K562 (cell line): ENCODE measurements around the gene SLC28A1. TPM values are rescaled to one million over a fixed set of nuclear protein-coding genes. Genes with fewer than 3 reads are reported as not detected.

Experiments used
- ARID1B ChIP-seq: fragments of 450-650 bp; IDR thresholded peaks from 2 replicates; pipeline ENCODE4 v1.6.1; 2016; ENCODE audit warnings: antibody characterized with exemption, mild to moderate bottlenecking, inconsistent platforms
- ATF1 ChIP-seq, 2 experiments: fragments of 450-650 bp in 1 of 2; IDR thresholded peaks; 2 replicates each; pipeline ENCODE4 v1.6.1; 2016; ENCODE audit warnings: missing compliant biosample characterization in 1 of 2, missing genetic modification characterization in 1 of 2
- ATF3 ChIP-seq, 2 experiments: fragments of 450-650 bp in 1 of 2; sonication (generic) in 1 of 2; formaldehyde crosslinking in 1 of 2; IDR thresholded peaks in 1 of 2; conservative IDR thresholded peaks in 1 of 2; 2 replicates each; pipeline versions ENCODE4 v1.6.1 to v1.8.1; 2016 to 2023; ENCODE audit warnings: mild to moderate bottlenecking in 2 of 2, moderate library complexity in 2 of 2, inconsistent platforms in 1 of 2, missing genetic modification reagents in 1 of 2
- BRF1 ChIP-seq: IDR thresholded peaks from 3 replicates; pipeline ENCODE4 v1.6.1; 2011; ENCODE audit warnings: borderline replicate concordance, mild to moderate bottlenecking; ENCODE audit not compliant: insufficient read length; ENCODE audit errors: extremely low read depth
- CLOCK ChIP-seq: fragments of 250-450 bp; sonication (Bioruptor Pico); IDR thresholded peaks from 2 replicates; pipeline ENCODE4 v1.4.0; 2020; ENCODE audit warnings: mild to moderate bottlenecking, moderate library complexity, borderline replicate concordance
- CSDE1 ChIP-seq, 2 experiments: fragments of 450-650 bp; IDR thresholded peaks; 2 replicates each; pipeline ENCODE4 v1.6.1; 2016; ENCODE audit warnings: mild to moderate bottlenecking in 1 of 2
- HMGN3 ChIP-seq: IDR thresholded peaks from 2 replicates; pipeline ENCODE4 v1.6.1; 2011; ENCODE audit warnings: borderline replicate concordance, low read depth, mild to moderate bottlenecking, mixed read lengths, low read length; ENCODE audit not compliant: insufficient read length; ENCODE audit errors: extremely low read depth
- KAT2B ChIP-seq: IDR thresholded peaks from one replicate; pipeline ENCODE4 v1.6.1; 2012; ENCODE audit warnings: low read depth, mild to moderate bottlenecking, control low read depth, inconsistent platforms, low read length, moderate library complexity
- MEF2D ChIP-seq: conservative IDR thresholded peaks from 2 replicates; pipeline ENCODE4 v1.6.1; 2016; ENCODE audit warnings: low read depth, missing genetic modification characterization, missing compliant biosample characterization
- NCOR1 ChIP-seq: fragments of 450-650 bp; IDR thresholded peaks from 2 replicates; pipeline ENCODE4 v1.6.1; 2016; ENCODE audit warnings: mild to moderate bottlenecking, moderate library complexity
- NFIC ChIP-seq: fragments of 450-650 bp; IDR thresholded peaks from 2 replicates; pipeline ENCODE4 v1.6.1; 2017; ENCODE audit warnings: mild to moderate bottlenecking, inconsistent platforms
- NR2F6 ChIP-seq: fragments of 450-650 bp; formaldehyde crosslinking; IDR thresholded peaks from 2 replicates; pipeline ENCODE4 v1.4.0; 2020; ENCODE audit warnings: mild to moderate bottlenecking
- PHB2 ChIP-seq: fragments of 450-650 bp; IDR thresholded peaks from 2 replicates; pipeline ENCODE4 v1.6.1; 2017; ENCODE audit warnings: low read depth
- PHF20 ChIP-seq: fragments of 450-650 bp; IDR thresholded peaks from 2 replicates; pipeline ENCODE4 v1.6.1; 2018; ENCODE audit not compliant: partially characterized antibody
- PPARD ChIP-seq: fragments of 250-450 bp; sonication (Bioruptor Pico); IDR thresholded peaks from 2 replicates; pipeline ENCODE4 v1.8.0; 2022; ENCODE audit warnings: inconsistent platforms, mild to moderate bottlenecking, moderate library complexity
- TAF1 ChIP-seq: IDR thresholded peaks from 2 replicates; pipeline ENCODE4 v1.6.1; 2011; ENCODE audit warnings: mild to moderate bottlenecking, low read length, moderate library complexity; ENCODE audit not compliant: insufficient read depth, control insufficient read depth, severe bottlenecking; ENCODE audit errors: extremely low read depth
- ZNF175 ChIP-seq: fragments of 200-800 bp; sonication (Bioruptor generic); IDR thresholded peaks from 2 replicates; pipeline ENCODE4 v1.6.1; 2016; ENCODE audit warnings: low read depth, mild to moderate bottlenecking, missing genetic modification characterization, missing compliant biosample characterization
- ZNF398 ChIP-seq: fragments of 250-450 bp; sonication (Bioruptor Pico); IDR thresholded peaks from 2 replicates; pipeline ENCODE4 v1.8.0; 2021; ENCODE audit warnings: moderate library complexity, mild to moderate bottlenecking, inconsistent platforms
- ZNF696 ChIP-seq: fragments of 250-450 bp; sonication (Bioruptor Pico); conservative IDR thresholded peaks from 2 replicates; pipeline ENCODE4 v1.4.0; 2020; ENCODE audit warnings: mild to moderate bottlenecking, moderate library complexity
- ZNF764 ChIP-seq: fragments of 250-450 bp; sonication (Bioruptor Pico); IDR thresholded peaks from 2 replicates; pipeline ENCODE4 v1.4.0; 2020; ENCODE audit warnings: low read depth, mild to moderate bottlenecking, moderate library complexity
- polyA plus RNA-seq, 8 experiments: library from polyadenylated mRNA; depleted of rRNA in 4 of 8; stranded (reverse) in 5 of 8; unstranded in 3 of 8; fragments of >200 nt; fragmentation: Nextera tagmentation in 2 of 8; fragmentation: Illumina TruSeq in 1 of 8; extraction: Ambion mirVana in 2 of 8; extraction: Trizol in 1 of 8; gene quantifications; 2 replicates each; pipeline versions ENCODE4 v1.2.1 to v1.2.3, GENCODE V29; 2011 to 2014; ENCODE audit warnings: inconsistent platforms in 1 of 8, missing spikeins in 1 of 8
- total RNA-seq, 7 experiments: library from RNA; depleted of rRNA in 6 of 7; stranded (reverse); fragments of >200 nt in 6 of 7; fragmentation: Illumina TruSeq in 2 of 7; extraction: Trizol in 2 of 7; gene quantifications; 2 replicates each; pipeline versions ENCODE4 v1.2.1 to v1.2.3, GENCODE V29; 2011 to 2021; ENCODE audit warnings: low replicate concordance in 1 of 7

Gene SLC28A1
- total and polyA plus RNA-seq, 9 of the 15 experiments (the other 6 are each of a cell fraction or from before 2014, with no cell fraction given) = 0.04 TPM; not detected in 8

DNA sequence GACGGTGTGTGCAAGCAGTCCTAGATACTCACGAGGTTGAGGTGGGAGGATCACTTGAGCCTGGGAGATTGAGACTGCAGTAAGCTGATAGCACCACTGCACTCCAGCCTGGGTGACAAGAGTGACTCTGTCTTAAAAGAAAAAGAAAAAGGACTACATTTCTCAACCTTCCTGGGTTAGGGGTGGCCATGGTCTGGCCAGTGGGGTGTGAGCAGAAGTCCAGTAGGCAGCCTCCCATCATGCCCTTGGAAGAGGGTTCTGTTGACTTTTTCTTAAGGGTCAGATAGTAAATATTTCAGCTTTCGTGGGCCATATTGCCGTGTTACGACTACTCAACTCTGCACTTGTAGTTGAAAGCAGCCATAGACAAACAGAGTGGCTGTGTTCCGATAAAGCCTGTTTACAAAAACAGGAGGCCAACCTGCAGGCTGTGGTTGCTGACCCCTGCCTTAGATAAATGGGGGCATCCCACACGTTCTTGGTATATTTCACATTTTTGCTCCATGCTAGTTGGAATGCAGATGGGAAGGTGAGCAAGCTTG, 66.2 kb downstream of the SLC28A1 start (continued):
- TF ChIP-seq PHF20 (no peak), BRF1 (no peak), ZNF175 (CRISPR knock-in tag) (no peak), PPARD (no peak), NFIC (peak; percentile 74), ZNF696 (no peak), PHB2 (0 out of 2 replicates have a peak, but pooled peaks have one; percentile 49), ATF1 (CRISPR knock-in tag; IDR thresholded peaks at IDR 0.05) (no peak), ATF1 (tag; IDR thresholded peaks at IDR 0.05) (peak; percentile 58), NR2F6 (CRISPR knock-in tag) (no peak), ARID1B (peak; percentile 97), ATF3 (IDR thresholded peaks at IDR 0.05) (0 out of 2 replicates have a peak, but pooled peaks have one; percentile 18), ATF3 (CRISPR knock-in tag; conservative IDR thresholded peaks at IDR 0.05) (no peak), NCOR1 (peak; percentile 88), CSDE1 (IDR thresholded peaks at IDR 0.05) (no peak), HMGN3 (peak; percentile 25), MEF2D (tag) (0 out of 2 replicates have a peak, but pooled peaks have one; percentile 29), ZNF398 (CRISPR knock-in tag) (no peak), TAF1 (no peak), CLOCK (CRISPR knock-in tag) (no peak), ZNF764 (no peak), KAT2B (no peak)
